HCT116 (cell line): ENCODE results near the gene ATP6V0C. TPM values are rescaled to one million over a fixed set of nuclear protein-coding genes. Genes with fewer than 3 reads are reported as not detected.

Source experiments
- ATAC-seq: fragments of 200-7000 bp; cut with Tn5 transposase; 2 replicates; pipeline ENCODE4 v1.9.1; 2020; ENCODE audit warnings: mild to moderate bottlenecking, moderate library complexity
- BruUV-seq: library from RNA; stranded (reverse); fragments of 400-500 nt; replicated peaks from 2 replicates; lab custom pipeline; 2021; lab: Mats Ljungman, UMichigan
- CTCF ChIA-PET: fragments of 300-600 bp; sonication (Branson Sonifier 250); formaldehyde crosslinking; loops from one replicate; lab custom pipeline; 2021; ENCODE audit warnings: antibody characterized with exemption; lab: Charles Lee
- POLR2A ChIA-PET: fragments of 300-600, 350-600 bp; sonication (Branson Sonifier 250); formaldehyde crosslinking; loops from one replicate; lab custom pipeline; 2021; ENCODE audit warnings: antibody characterized with exemption; lab: Charles Lee
- RAD21 ChIA-PET, 2 experiments: fragments of 300-600 bp; sonication (Branson Sonifier 250); formaldehyde crosslinking; loops; one replicate each; lab custom pipeline; 2023; ENCODE audit warnings: low total read pairs in 2 of 2; ENCODE audit not compliant: uncharacterized antibody in 2 of 2, unreplicated experiment in 2 of 2, low non-redundant PET in 1 of 2; lab: Charles Lee
- DNase-seq: peaks from one replicate; pipeline ENCODE4 v3.0.0-alpha.2; 2010; ENCODE audit warnings: low read depth, low spot score
- H2AFZ ChIP-seq: fragments of 200-600 bp; shearing (Covaris generic), sonication (generic); 2 replicates; pipeline ENCODE4 v1.6.1; 2017; ENCODE audit warnings: low read depth, mixed run types, mixed read lengths, antibody characterized with exemption, low read length; ENCODE audit not compliant: poor library complexity, severe bottlenecking
- H3K27ac ChIP-seq: 2 replicates; pipeline ENCODE4 v1.5.1; 2012; ENCODE audit warnings: low read depth, low read length
- H3K27me3 ChIP-seq: fragments of 200-600 bp; sonication (generic); 2 replicates; pipeline ENCODE4 v1.6.1; 2016; ENCODE audit warnings: mixed run types, low read length, mixed read lengths; ENCODE audit not compliant: insufficient read depth
- H3K36me3 ChIP-seq, 2 experiments: fragments of 200-500 bp in 1 of 2; fragments of 200-600 bp in 1 of 2; sonication (Bioruptor generic) in 1 of 2; sonication (generic) in 1 of 2; 2 replicates each; pipeline versions ENCODE4 v1.5.1 to v1.6.1; 2014 to 2016; ENCODE audit warnings: low read length in 2 of 2, inconsistent platforms in 1 of 2, mixed read lengths in 1 of 2, mixed run types in 1 of 2; ENCODE audit not compliant: insufficient read depth in 2 of 2, control insufficient read depth in 1 of 2
- H3K4me1 ChIP-seq, 2 experiments: fragments of 200-600 bp in 1 of 2; sonication (generic) in 1 of 2; 2 replicates each; pipeline versions ENCODE4 v1.5.1 to v1.6.1; 2012 to 2017; ENCODE audit warnings: low read length in 2 of 2, inconsistent platforms in 1 of 2, mild to moderate bottlenecking in 1 of 2, mixed read lengths in 1 of 2, mixed run types in 1 of 2, moderate library complexity in 1 of 2; ENCODE audit not compliant: insufficient read depth in 2 of 2, control insufficient read depth in 1 of 2
- H3K4me2 ChIP-seq: fragments of 200-600 bp; sonication (generic); 2 replicates; pipeline ENCODE4 v1.6.1; 2017; ENCODE audit warnings: mixed run types, low read length, mixed read lengths
- H3K4me3 ChIP-seq, 2 experiments: fragments of 200-600 bp in 1 of 2; sonication (generic) in 1 of 2; replicated peaks in 1 of 2; 2 replicates each; pipeline ENCODE4 v1.5.1; 2011 to 2016; ENCODE audit warnings: low read length in 2 of 2, control low read depth in 1 of 2, low read depth in 1 of 2, mild to moderate bottlenecking in 1 of 2, mixed read lengths in 1 of 2, mixed run types in 1 of 2
- H3K79me2 ChIP-seq: fragments of 200-600 bp; sonication (generic); 2 replicates; pipeline ENCODE4 v1.6.1; 2017; ENCODE audit warnings: mild to moderate bottlenecking, mixed run types, low read length, moderate library complexity, mixed read lengths; ENCODE audit not compliant: insufficient read depth
- H3K9ac ChIP-seq: fragments of 200-600 bp; sonication (generic); 2 replicates; pipeline ENCODE4 v1.6.1; 2016; ENCODE audit warnings: low read length, mixed read lengths
- H3K9me2 ChIP-seq: fragments of 200-600 bp; sonication (generic), shearing (Covaris generic); 2 replicates; pipeline ENCODE4 v1.6.1; 2017; ENCODE audit warnings: mixed run types, mild to moderate bottlenecking, moderate library complexity; ENCODE audit not compliant: insufficient read depth
- H3K9me3 ChIP-seq, 2 experiments: fragments of 200-500 bp in 1 of 2; fragments of 200-600 bp in 1 of 2; sonication (Bioruptor generic) in 1 of 2; sonication (generic) in 1 of 2; 2 replicates each; pipeline ENCODE4 v1.6.1; 2014 to 2017; ENCODE audit warnings: low read length in 2 of 2, mixed read lengths in 2 of 2, inconsistent platforms in 1 of 2, low read depth in 1 of 2, mild to moderate bottlenecking in 1 of 2, mixed run types in 1 of 2, moderate library complexity in 1 of 2; ENCODE audit not compliant: control insufficient read depth in 1 of 2, insufficient read depth in 1 of 2
- H4K20me1 ChIP-seq: fragments of 200-600 bp; sonication (generic), shearing (Covaris generic); 2 replicates; pipeline ENCODE4 v1.6.1; 2017; ENCODE audit warnings: mixed run types, mild to moderate bottlenecking, moderate library complexity; ENCODE audit not compliant: insufficient read depth
- CEBPB ChIP-seq: IDR thresholded peaks from 2 replicates; pipeline ENCODE4 v1.6.1; 2012; ENCODE audit warnings: low read depth
- EZH2 ChIP-seq: fragments of 200-600 bp; sonication (generic); IDR thresholded peaks from 2 replicates; pipeline ENCODE4 v1.6.1; 2017; ENCODE audit warnings: antibody characterized with exemption, mixed run types
- FOSL1 ChIP-seq: IDR thresholded peaks from 2 replicates; pipeline ENCODE4 v1.6.1; 2012; ENCODE audit warnings: low read depth
- POLR2A ChIP-seq: IDR thresholded peaks from 2 replicates; pipeline ENCODE4 v1.7.0; 2011; ENCODE audit warnings: borderline replicate concordance; ENCODE audit not compliant: insufficient read depth, insufficient read length; ENCODE audit errors: extremely low read depth
- REST ChIP-seq: IDR thresholded peaks from 2 replicates; pipeline ENCODE4 v1.6.1; 2012; ENCODE audit warnings: low read depth
- SP1 ChIP-seq: IDR thresholded peaks from 2 replicates; pipeline ENCODE4 v1.6.1; 2012; ENCODE audit warnings: low read depth
- ZBTB33 ChIP-seq: IDR thresholded peaks from 2 replicates; pipeline ENCODE4 v1.6.1; 2011; ENCODE audit warnings: mild to moderate bottlenecking, low read length, moderate library complexity; ENCODE audit not compliant: insufficient replicate concordance; ENCODE audit errors: extremely low read depth
- ZFX ChIP-seq: fragments of 450-650 bp; IDR thresholded peaks from 2 replicates; pipeline ENCODE4 v1.6.1; 2017
- intact Hi-C: fragments of 100-400 bp; cut with micrococcal nuclease; formaldehyde crosslinking; loops from 2 replicates; pipeline ENCODE4 v1.10.0; 2022
- total RNA-seq: library from RNA; stranded (reverse); gene quantifications from one replicate; pipeline ENCODE4 v1.2.1, GENCODE V29; 2021; ENCODE audit not compliant: unreplicated experiment

The ATP6V0C gene
- total RNA-seq, 1 experiment from 2014 or later, result 187 TPM

- TF ChIP-seq POLR2A (peak; percentile 30), CEBPB (no peak)
- RAD21 ChIA-PET, result interaction anchor here in 1 of 2 experiments (0.7 kb wide), 1 partner anchor 10 kb away, joined by 5 read pairs; no protein-coding TSS in a partner anchor
- POLR2A ChIA-PET, result interaction anchor here (0.6 to 2.1 kb wide), 4 partner anchors 9 to 389 kb away, joined by 3 to 9 read pairs (median 4); partner anchors contain the start of genes MLST8, PRSS22 and TEDC2
- no peaks in the 10 kb centered on the region for H3K27me3 ChIP-seq
- no peaks in the 10 kb centered on the region for H3K36me3 ChIP-seq
- H2AFZ ChIP-seq, result no peak overlapping the region
- H3K9me3 ChIP-seq, result no peaks in the 10 kb centered on the region
- peak overlapping the region; percentile 83 for H3K9ac ChIP-seq
- H3K27ac ChIP-seq, result peak overlapping the region; percentile 81; the same call in 1 of the 2 replicates
- peak overlapping the region; percentile 95 for H3K4me2 ChIP-seq
- CTCF ChIA-PET, result interaction anchor here (0.6 to 1.6 kb wide), 3 partner anchors 23 to 32 kb away, joined by 3 to 4 read pairs (median 3); no protein-coding TSS in a partner anchor
- no TSS peak for BruUV-seq
- no peaks in the 10 kb centered on the region for H3K9me2 ChIP-seq
- ATAC-seq (no peak), DNase-seq (no peak)
- H3K79me2 ChIP-seq, result no peaks in the 10 kb centered on the region
- intact Hi-C loops, result no loop called here
- H3K4me3 ChIP-seq, result peak overlapping the region; percentile 39 to 61
- H4K20me1 ChIP-seq, result no peaks in the 10 kb centered on the region
- H3K4me1 ChIP-seq, result peaks cover 30 to 56% of the 10 kb centered on the region in 2 experiments
Observed at GRCh38 chr16:2468725-2469398, 44.9 kb upstream of the ATP6V0C start.

GRCh38 chr16:2469399-2470233 lies 44.1 kb upstream of the ATP6V0C start:
- no peaks in the 10 kb centered on the region for H3K27me3 ChIP-seq
- ChIA-PET RAD21 (no interaction called here), CTCF (interaction anchor here (0.6 to 1.6 kb wide), 3 partner anchors 22 to 31 kb away, joined by 3 to 4 read pairs (median 3); no protein-coding TSS in a partner anchor), POLR2A (interaction anchor here (0.6 to 2.1 kb wide), 3 partner anchors 10 to 264 kb away, joined by 3 to 9 read pairs (median 4); partner anchors contain the start of genes MLST8 and TEDC2)
- no peaks in the 10 kb centered on the region for H3K9me2 ChIP-seq
- peaks cover 30 to 62% of the 10 kb centered on the region in 2 experiments for H3K4me1 ChIP-seq
- no peaks in the 10 kb centered on the region for H4K20me1 ChIP-seq
- no peak overlapping the region for H2AFZ ChIP-seq
- H3K4me3 ChIP-seq, result no peak overlapping the region
- no peak overlapping the region for H3K9ac ChIP-seq
- no peak for ATAC-seq
- no peaks in the 10 kb centered on the region for H3K36me3 ChIP-seq
- no TSS peak for BruUV-seq
- H3K79me2 ChIP-seq, result peaks cover 2% of the 10 kb centered on the region; the same call in 1 of the 2 replicates
- H3K27ac ChIP-seq, result no peak overlapping the region; the same call in 1 of the 2 replicates
- peak overlapping the region; percentile 95 for H3K4me2 ChIP-seq
- no peak for DNase-seq
- H3K9me3 ChIP-seq, result no peaks in the 10 kb centered on the region
- intact Hi-C loops, result no loop called here
- TF ChIP-seq SP1 (no peak), EZH2 (no peak), FOSL1 (no peak), ZBTB33 (no peak), REST (no peak), ZFX (no peak), POLR2A (no peak)
